ENCODE results near the gene DIDO1. TPM values are rescaled to one million over a fixed set of nuclear protein-coding genes. Genes with fewer than 3 reads are reported as not detected.

Gene DIDO1
- total RNA-seq, 1 donor from 2014 or later = 58.1 TPM

DNA sequence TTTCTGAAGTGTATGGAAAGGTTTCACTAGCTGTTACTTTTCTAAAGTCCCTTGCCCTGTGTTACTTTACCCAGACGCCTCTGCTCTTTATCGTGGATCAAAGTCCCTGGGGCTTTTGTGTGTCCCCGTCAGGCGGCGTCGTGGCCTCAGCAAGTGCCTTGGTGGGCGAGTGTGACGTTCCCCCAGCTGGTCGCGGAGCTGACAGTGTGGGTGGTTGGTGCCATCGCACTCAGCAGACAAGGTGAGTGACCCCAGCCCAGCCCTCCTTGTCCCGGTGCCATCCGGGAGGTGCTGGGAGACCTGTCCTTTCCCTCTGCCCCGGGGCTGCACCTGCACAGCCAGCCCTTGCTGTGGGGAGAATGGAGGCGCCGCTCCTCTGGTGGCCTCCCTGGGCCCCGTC, 37.4 kb downstream of the DIDO1 start:
- Mint-ChIP-seq H3K36me3 (peaks cover 13% of the 10 kb centered on the region), H3K4me1 (ENCODE audit: unreplicated experiment) (peaks cover 5% of the 10 kb centered on the region), H3K27me3 (no peaks in the 10 kb centered on the region), H3K27ac (no peak overlapping the region), H3K9me3 (no peaks in the 10 kb centered on the region), H3K4me3 (no peak overlapping the region)
- TF ChIP-seq, protein P1, sequence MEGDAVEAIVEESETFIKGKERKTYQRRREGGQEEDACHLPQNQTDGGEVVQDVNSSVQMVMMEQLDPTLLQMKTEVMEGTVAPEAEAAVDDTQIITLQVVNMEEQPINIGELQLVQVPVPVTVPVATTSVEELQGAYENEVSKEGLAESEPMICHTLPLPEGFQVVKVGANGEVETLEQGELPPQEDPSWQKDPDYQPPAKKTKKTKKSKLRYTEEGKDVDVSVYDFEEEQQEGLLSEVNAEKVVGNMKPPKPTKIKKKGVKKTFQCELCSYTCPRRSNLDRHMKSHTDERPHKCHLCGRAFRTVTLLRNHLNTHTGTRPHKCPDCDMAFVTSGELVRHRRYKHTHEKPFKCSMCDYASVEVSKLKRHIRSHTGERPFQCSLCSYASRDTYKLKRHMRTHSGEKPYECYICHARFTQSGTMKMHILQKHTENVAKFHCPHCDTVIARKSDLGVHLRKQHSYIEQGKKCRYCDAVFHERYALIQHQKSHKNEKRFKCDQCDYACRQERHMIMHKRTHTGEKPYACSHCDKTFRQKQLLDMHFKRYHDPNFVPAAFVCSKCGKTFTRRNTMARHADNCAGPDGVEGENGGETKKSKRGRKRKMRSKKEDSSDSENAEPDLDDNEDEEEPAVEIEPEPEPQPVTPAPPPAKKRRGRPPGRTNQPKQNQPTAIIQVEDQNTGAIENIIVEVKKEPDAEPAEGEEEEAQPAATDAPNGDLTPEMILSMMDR (conservative IDR thresholded peaks at IDR 0.05) = no peak
- no peak for DNase-seq (ENCODE audit: extremely low spot score, unreplicated experiment)

DNA sequence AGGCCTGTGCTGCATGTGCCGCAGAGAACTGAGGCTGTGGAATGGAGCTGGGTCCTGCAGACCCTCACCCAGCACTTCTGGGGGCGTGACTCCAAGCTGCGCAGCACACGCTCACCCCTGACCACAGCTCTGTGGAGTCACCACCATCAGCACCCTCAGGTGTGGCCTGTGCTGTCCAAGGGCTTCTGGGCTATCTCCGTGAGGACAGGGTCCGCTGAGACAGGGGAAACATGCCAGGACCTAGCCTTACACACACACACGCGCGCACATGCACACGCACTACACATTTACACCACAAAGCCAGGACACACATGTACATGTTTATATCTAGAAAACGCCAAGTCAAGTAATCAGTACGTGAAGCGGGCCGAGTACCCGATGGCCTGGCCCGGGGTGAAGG, 37.9 kb downstream of the DIDO1 start:
- no peak for DNase-seq (ENCODE audit: extremely low spot score, unreplicated experiment)
- Mint-ChIP-seq H3K27me3 (no peaks in the 10 kb centered on the region), H3K4me1 (ENCODE audit: unreplicated experiment) (peaks cover 5% of the 10 kb centered on the region), H3K9me3 (no peaks in the 10 kb centered on the region), H3K4me3 (no peak overlapping the region), H3K27ac (no peak overlapping the region), H3K36me3 (peaks cover 13% of the 10 kb centered on the region)
- TF ChIP-seq, protein P1 (conservative IDR thresholded peaks at IDR 0.05) = no peak

DNA sequence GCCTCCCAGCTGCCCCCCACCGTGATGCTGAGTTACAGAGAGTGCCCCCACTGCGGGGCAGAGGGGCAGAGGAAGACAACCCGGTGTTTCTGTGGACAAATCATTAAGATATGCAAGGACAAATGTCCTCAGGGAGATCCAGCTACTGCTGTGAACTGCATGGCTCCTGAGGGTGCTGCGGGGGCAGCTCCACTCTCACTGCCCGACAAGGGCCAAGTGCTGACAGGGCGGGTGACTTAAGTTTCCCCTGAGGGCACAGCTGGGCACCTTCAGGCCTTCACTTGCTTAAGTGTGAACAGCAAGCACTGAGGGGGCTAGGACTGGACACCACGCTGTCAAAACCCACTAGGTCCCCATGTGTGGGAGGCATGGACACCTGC, 38.5 kb downstream of the DIDO1 start:
- no peak overlapping the region for H3K4me3 Mint-ChIP-seq
- no peak for DNase-seq (ENCODE audit: extremely low spot score, unreplicated experiment)
- TF ChIP-seq, protein P1 (conservative IDR thresholded peaks at IDR 0.05) = no peak
- H3K9me3 Mint-ChIP-seq = no peaks in the 10 kb centered on the region
- peaks cover 13% of the 10 kb centered on the region for H3K36me3 Mint-ChIP-seq
- H3K27me3 Mint-ChIP-seq = no peaks in the 10 kb centered on the region
- H3K4me1 Mint-ChIP-seq (ENCODE audit: unreplicated experiment) = peaks cover 5% of the 10 kb centered on the region
- no peak overlapping the region for H3K27ac Mint-ChIP-seq

DNA sequence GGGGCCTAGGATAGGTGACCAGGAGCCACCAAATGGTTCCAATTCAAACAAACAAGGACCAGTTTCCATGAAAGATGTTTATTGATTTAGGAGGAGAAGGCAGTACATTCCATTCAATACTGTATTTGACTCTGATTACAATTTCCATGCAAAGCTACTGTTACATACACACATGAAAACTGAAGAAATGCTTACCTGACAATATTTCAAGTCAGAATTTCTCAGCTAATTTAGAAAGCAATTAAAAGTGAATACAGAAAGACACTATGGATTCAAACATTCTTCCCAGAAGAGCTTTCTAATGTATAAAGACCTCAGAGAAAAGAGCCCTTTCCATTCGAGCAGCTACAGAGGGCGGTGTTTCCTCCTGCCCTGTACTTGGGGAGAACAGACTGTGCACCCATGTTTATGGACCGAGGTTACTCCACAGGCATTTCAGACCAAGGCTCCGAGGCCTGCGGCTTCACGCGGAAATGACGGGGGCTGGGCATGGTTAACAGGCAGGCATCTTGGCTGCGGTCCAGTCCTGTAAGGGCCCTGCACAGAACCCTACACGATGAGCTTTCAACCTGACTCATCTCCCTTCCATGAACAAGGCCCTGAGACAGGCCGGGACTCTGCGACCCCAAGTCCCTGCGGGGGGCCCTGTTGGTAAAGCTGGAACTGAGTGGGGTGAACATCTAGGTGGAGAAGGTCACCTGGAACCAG, 39.0 kb downstream of the DIDO1 start:
- H3K4me1 Mint-ChIP-seq (ENCODE audit: unreplicated experiment) = peaks cover 5% of the 10 kb centered on the region
- no peaks in the 10 kb centered on the region for H3K27me3 Mint-ChIP-seq
- H3K36me3 Mint-ChIP-seq = peaks cover 13% of the 10 kb centered on the region
- no peak overlapping the region for H3K4me3 Mint-ChIP-seq
- H3K9me3 Mint-ChIP-seq = no peaks in the 10 kb centered on the region
- no peak for DNase-seq (ENCODE audit: extremely low spot score, unreplicated experiment)
- TF ChIP-seq, protein P1 (conservative IDR thresholded peaks at IDR 0.05) = no peak
- no peak overlapping the region for H3K27ac Mint-ChIP-seq

DNA sequence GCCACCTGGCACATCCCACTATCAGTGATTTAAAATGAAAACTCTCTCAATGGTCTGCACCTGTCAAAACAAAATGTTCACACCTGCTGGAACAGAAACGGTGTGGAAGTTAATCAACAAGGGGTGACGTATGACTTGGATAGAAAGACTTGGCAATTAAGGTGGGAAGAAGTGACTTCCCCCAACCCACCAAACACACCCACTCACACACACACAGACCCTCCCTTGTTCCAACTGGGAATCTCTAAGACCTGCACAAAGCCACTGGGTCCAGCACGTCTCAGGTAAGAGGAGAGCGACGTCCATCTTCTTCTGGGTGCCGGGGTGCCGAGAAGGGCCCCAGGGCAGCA, 39.6 kb downstream of the DIDO1 start:
- H3K4me3 Mint-ChIP-seq = no peak overlapping the region
- no peaks in the 10 kb centered on the region for H3K27me3 Mint-ChIP-seq
- H3K36me3 Mint-ChIP-seq = peaks cover 10% of the 10 kb centered on the region
- TF ChIP-seq, protein P1 (conservative IDR thresholded peaks at IDR 0.05) = no peak
- H3K9me3 Mint-ChIP-seq = no peaks in the 10 kb centered on the region
- peaks cover 5% of the 10 kb centered on the region for H3K4me1 Mint-ChIP-seq (ENCODE audit: unreplicated experiment)
- no peak for DNase-seq (ENCODE audit: extremely low spot score, unreplicated experiment)
- no peak overlapping the region for H3K27ac Mint-ChIP-seq

All from type B pancreatic cell (in vitro differentiated cells).